Measurements from ENCODE around the gene TNIP1. TPM values are rescaled to one million over a fixed set of nuclear protein-coding genes. Genes with fewer than 3 reads are reported as not detected.

TNIP1 gene
- total RNA-seq, 2 donors from 2014 or later = 51.3 to 52.2 TPM

DNA sequence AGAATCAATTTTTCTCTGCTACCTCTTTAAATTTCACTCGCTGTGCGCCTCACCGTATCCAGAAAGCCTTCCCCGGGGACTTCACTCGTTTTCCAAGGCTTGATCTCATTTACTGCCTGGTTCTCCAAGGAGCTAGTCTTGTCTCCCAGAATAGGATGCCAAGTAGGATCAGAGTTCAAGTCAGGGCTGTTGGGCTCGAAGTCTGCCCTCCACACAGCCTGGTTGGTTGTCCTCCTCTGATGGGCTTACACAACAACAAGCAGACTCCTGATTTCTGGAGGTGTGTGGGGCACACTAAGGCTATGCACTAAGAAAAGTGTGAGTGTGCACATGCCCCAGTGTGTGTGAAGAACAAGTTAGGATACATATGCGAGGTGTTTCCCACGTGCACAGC, 14.0 kb upstream of the TNIP1 start:
- H3K9ac ChIP-seq (ENCODE audit: extremely low read depth, low read length, poor library complexity, severe bottlenecking) = no peak overlapping the region
- peaks cover under 1% of the 10 kb centered on the region for H3K36me3 Mint-ChIP-seq (ENCODE audit: low read depth)
- peaks cover 8% of the 10 kb centered on the region for H3K27me3 Mint-ChIP-seq (ENCODE audit: insufficient read depth)
- no peaks in the 10 kb centered on the region for H3K9me3 Mint-ChIP-seq
- no peak overlapping the region for H3K27ac ChIP-seq (ENCODE audit: low read depth, low read length)
- peaks cover 6% of the 10 kb centered on the region for H3K27me3 ChIP-seq (ENCODE audit: control insufficient read depth, insufficient read depth, low read length, poor library complexity, severe bottlenecking)
- 90% methylated on average over 6 to 8 of the region's 8 CpGs for WGBS, 2 experiments (ENCODE audit: insufficient coverage in 1 of 2, insufficient read length in 1 of 2)
- H3K36me3 ChIP-seq (ENCODE audit: control insufficient read depth, insufficient read depth, low read length) = peaks cover 10% of the 10 kb centered on the region
- H3K4me1 ChIP-seq (ENCODE audit: control insufficient read depth, insufficient read depth, low read length) = peaks cover 5% of the 10 kb centered on the region
- H3K4me1 Mint-ChIP-seq = peaks cover 21% of the 10 kb centered on the region
- no peak overlapping the region for H3K27ac Mint-ChIP-seq
- no peaks in the 10 kb centered on the region for H3K9me3 ChIP-seq (ENCODE audit: control insufficient read depth, low read length)
- TF ChIP-seq, protein P1, sequence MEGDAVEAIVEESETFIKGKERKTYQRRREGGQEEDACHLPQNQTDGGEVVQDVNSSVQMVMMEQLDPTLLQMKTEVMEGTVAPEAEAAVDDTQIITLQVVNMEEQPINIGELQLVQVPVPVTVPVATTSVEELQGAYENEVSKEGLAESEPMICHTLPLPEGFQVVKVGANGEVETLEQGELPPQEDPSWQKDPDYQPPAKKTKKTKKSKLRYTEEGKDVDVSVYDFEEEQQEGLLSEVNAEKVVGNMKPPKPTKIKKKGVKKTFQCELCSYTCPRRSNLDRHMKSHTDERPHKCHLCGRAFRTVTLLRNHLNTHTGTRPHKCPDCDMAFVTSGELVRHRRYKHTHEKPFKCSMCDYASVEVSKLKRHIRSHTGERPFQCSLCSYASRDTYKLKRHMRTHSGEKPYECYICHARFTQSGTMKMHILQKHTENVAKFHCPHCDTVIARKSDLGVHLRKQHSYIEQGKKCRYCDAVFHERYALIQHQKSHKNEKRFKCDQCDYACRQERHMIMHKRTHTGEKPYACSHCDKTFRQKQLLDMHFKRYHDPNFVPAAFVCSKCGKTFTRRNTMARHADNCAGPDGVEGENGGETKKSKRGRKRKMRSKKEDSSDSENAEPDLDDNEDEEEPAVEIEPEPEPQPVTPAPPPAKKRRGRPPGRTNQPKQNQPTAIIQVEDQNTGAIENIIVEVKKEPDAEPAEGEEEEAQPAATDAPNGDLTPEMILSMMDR (conservative IDR thresholded peaks at IDR 0.05) = no peak
- H3K4me3 Mint-ChIP-seq = no peak overlapping the region
- no peak for DNase-seq
- H3K4me3 ChIP-seq (ENCODE audit: low read length) = no peak overlapping the region

DNA sequence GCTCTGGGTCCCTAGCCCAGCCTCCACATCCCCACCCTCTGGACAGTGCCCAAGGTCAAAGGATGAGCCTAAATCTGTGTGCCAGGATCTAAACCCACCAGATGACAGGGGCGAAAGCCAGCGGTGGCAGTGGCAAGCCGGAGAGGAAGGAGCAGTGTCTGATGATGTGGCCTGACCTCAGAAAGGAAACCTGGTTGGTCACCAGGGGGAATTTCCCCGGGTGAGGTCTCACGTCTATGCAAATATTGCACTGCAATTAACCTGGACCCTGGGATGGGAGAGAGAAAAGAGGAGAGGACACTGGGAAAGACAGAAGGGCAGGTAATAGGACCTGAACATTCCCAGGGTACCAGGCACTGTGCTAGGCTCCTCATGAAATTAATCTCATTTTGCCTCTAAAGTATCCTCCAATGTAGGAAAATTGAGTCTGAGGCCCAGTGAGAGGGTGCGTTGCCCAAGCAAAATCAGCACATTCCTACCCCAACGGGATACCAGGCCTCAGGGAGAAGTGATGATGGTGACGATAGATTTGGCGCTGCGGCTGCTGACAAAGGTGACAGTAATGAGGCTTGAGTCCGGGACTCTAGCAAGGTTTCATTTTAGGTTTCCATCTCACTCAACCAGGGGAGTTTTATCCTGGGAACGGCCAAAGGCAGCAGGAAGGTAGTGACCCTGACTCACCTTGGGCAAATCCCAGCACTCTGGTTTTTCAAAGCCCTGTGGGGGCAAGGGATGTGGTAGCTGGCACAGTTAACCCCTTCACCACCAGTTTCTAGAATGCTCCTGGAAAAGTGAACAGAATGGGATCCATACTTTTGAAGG, 13.4 kb upstream of the TNIP1 start:
- Histone ChIP-seq H3K4me3 (ENCODE audit: low read length) (no peak overlapping the region), H3K36me3 (ENCODE audit: control insufficient read depth, insufficient read depth, low read length) (peaks cover 6% of the 10 kb centered on the region), H3K9ac (ENCODE audit: extremely low read depth, low read length, poor library complexity, severe bottlenecking) (no peak overlapping the region), H3K27ac (ENCODE audit: low read depth, low read length) (no peak overlapping the region), H3K27me3 (ENCODE audit: control insufficient read depth, insufficient read depth, low read length, poor library complexity, severe bottlenecking) (peaks cover 6% of the 10 kb centered on the region), H3K9me3 (ENCODE audit: control insufficient read depth, low read length) (no peaks in the 10 kb centered on the region), H3K4me1 (ENCODE audit: control insufficient read depth, insufficient read depth, low read length) (peaks cover 5% of the 10 kb centered on the region)
- WGBS, 2 experiments (ENCODE audit: insufficient coverage in 1 of 2, insufficient read length in 1 of 2) = 85 to 86% methylated on average over 7 to 12 of the region's 12 CpGs
- H3K9me3 Mint-ChIP-seq = no peaks in the 10 kb centered on the region
- no peak overlapping the region for H3K4me3 Mint-ChIP-seq
- TF ChIP-seq, protein P1 (conservative IDR thresholded peaks at IDR 0.05) = no peak
- no peak overlapping the region for H3K27ac Mint-ChIP-seq
- no peaks in the 10 kb centered on the region for H3K36me3 Mint-ChIP-seq (ENCODE audit: low read depth)
- peaks cover 21% of the 10 kb centered on the region for H3K4me1 Mint-ChIP-seq
- peak; percentile 55 for DNase-seq
- peaks cover 8% of the 10 kb centered on the region for H3K27me3 Mint-ChIP-seq (ENCODE audit: insufficient read depth)

DNA sequence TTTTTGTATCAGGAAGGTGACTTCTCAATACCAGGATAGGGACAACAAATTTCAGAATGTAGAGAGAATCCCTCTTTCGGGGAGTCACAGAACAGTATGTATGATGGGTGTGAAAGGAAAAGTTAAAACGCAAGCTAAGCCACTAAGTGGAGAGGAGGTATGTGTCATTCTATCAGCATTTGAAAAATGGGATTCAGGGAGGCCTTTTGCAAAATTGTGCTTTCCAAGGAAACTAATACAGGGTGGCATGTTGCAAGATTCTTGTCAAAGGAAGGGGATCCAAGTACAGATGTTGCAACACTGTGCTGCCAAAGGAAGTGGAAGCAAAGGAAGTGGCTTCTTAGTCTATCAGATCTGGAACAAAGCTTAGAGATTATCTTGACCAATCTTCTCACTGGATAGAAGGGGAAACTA, 12.6 kb upstream of the TNIP1 start:
- no peaks in the 10 kb centered on the region for H3K36me3 Mint-ChIP-seq (ENCODE audit: low read depth)
- H3K27ac Mint-ChIP-seq = no peak overlapping the region
- TF ChIP-seq, protein P1 (conservative IDR thresholded peaks at IDR 0.05) = no peak
- WGBS, 2 experiments (ENCODE audit: insufficient coverage in 1 of 2, insufficient read length in 1 of 2) = 64 to 69% methylated on average over 2 of the region's 2 CpGs
- Histone ChIP-seq H3K9me3 (ENCODE audit: control insufficient read depth, low read length) (no peaks in the 10 kb centered on the region), H3K27ac (ENCODE audit: low read depth, low read length) (no peak overlapping the region), H3K4me1 (ENCODE audit: control insufficient read depth, insufficient read depth, low read length) (peaks cover 5% of the 10 kb centered on the region), H3K4me3 (ENCODE audit: low read length) (no peak overlapping the region), H3K27me3 (ENCODE audit: control insufficient read depth, insufficient read depth, low read length, poor library complexity, severe bottlenecking) (peaks cover 6% of the 10 kb centered on the region), H3K9ac (ENCODE audit: extremely low read depth, low read length, poor library complexity, severe bottlenecking) (no peak overlapping the region), H3K36me3 (ENCODE audit: control insufficient read depth, insufficient read depth, low read length) (no peaks in the 10 kb centered on the region)
- no peak for DNase-seq
- peaks cover 10% of the 10 kb centered on the region for H3K27me3 Mint-ChIP-seq (ENCODE audit: insufficient read depth)
- H3K4me3 Mint-ChIP-seq = no peak overlapping the region
- H3K9me3 Mint-ChIP-seq = no peaks in the 10 kb centered on the region
- H3K4me1 Mint-ChIP-seq = peaks cover 21% of the 10 kb centered on the region

All from endodermal cell (in vitro differentiated cells).